RPMI7951 (cell line): Measurements from ENCODE around the gene RILPL1. TPM values are rescaled to one million over a fixed set of nuclear protein-coding genes. Genes with fewer than 3 reads are reported as not detected.
"Not testable (repeated sequence)": the region's sequence is repeated elsewhere in the genome, so short reads cannot be mapped to it uniquely, and the experiment has no call there.

Experiments used
- DNase-seq: peaks from one replicate; pipeline ENCODE4 v3.0.0-alpha.2; 2012; ENCODE audit warnings: low read depth
- total RNA-seq: library from RNA; depleted of rRNA; stranded (reverse); fragments of >200 nt; shearing (Covaris generic); gene quantifications from 2 replicates; pipeline ENCODE4 v1.2.3, GENCODE V29; 2014

The RILPL1 gene
- total RNA-seq, 1 experiment from 2014 or later: 10.3 TPM

DNA sequence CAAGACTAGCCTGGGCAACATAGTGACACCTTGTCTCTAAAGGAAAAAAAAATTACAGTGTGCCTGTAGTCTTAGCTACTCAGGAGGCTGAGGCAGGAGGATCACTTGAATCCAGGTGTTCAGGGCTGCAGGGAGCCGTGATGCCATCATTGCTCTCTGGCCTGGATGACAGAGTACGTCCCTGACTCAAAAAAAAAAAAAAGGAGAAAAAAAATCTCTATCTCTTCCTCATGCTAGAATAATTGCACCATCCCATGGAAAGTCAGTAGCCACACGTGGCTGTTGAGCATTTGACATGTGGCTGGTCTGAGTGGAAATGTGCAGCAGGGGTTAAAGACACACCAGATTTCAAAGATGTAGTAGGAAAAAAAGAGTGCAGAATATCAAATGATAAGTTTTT, 3.8 kb downstream of the RILPL1 start:
- no peak for DNase-seq

DNA sequence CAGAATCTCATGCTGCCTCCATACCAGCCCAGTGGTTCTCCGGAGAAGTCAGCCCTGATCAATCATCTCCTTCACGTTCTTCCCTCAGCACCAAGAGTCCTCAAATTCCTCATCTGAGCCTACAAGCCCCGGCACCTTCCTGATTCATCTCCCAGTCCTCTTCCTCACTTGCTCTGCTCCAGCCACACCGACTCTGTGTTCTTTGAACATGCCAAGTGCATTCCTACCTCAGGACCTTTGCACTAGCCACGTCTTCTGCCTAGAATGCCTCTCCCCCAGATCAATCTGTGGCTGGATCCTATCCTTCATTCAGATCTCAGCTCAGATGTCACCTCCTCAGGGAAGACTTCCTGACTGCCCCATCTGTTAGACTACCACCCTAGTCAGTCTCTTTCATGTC, 4.7 kb downstream of the RILPL1 start:
- DNase-seq: no peak

- DNase-seq: no peak
Observed at GRCh38 chr12:123526542-123527080, 6.9 kb downstream of the RILPL1 start.

GRCh38 chr12:123524378-123524777, 9.1 kb downstream of the RILPL1 start:
- DNase-seq: no peak

DNA sequence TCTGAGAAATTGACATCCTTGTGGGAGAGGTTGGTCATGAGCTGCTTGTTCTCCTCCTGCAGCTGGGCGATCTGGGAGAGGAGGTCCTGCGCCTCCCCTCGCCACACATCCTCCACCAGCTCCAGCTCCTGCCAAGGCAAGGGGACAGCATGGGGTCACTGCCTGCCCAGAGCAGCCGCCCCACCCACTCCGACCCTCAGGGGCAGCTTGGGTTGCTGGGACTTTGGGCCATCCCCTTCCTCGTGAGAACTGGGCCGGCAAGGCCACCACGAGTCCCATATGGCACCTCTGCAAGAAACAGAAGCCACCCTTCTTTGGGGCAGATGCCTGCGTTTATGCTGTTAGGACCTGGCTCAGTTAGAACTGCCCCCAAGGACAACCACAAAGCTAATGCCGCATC, 10.0 kb downstream of the RILPL1 start:
- no peak for DNase-seq

- no peak for DNase-seq
Observed at GRCh38 chr12:123522164-123522563, 11.4 kb downstream of the RILPL1 start.

GRCh38 chr12:123520567-123521474, 12.7 kb downstream of the RILPL1 start:
- no peak for DNase-seq

DNA sequence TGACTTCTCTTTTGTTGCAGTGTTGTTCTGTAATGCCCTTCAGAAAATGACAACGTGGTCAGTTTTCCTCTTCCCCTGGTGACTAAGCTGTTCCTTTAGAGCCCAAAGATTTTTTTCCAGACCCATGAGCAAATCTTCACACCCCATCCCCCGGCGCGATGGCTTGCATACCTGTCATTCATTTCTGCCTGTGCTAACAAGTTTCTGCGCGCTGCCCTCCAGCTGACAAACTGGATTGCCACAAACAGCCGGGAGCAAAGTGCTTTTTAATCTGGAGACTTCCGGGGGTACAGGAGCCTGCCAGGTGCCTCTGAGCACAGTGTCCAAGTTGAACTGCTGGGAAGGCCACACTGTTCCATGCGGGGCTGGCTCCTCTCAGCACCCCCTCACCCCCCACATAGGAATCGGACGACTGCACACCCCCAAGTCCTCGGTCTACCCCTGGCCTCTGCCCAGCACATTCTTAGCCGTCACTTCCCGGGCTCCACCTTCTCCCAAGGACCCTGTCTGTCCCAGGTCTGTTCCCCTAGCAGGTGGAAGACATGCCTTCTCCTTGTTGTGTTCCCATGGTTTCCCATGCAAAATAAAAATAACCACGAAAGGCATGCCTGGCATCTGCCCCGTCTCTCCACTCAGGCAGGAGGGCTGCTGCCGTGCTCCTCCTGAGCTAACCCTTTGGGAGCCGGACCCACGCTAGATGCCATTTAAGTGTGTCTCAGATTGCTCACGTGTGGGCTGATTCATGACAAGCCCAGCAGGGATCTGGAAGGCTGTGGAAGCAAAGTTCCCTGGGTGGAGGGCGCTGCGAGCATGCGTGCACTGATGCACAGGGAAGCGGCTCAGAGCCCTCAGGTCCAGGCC, 14.1 kb downstream of the RILPL1 start:
- DNase-seq: no peak

DNA sequence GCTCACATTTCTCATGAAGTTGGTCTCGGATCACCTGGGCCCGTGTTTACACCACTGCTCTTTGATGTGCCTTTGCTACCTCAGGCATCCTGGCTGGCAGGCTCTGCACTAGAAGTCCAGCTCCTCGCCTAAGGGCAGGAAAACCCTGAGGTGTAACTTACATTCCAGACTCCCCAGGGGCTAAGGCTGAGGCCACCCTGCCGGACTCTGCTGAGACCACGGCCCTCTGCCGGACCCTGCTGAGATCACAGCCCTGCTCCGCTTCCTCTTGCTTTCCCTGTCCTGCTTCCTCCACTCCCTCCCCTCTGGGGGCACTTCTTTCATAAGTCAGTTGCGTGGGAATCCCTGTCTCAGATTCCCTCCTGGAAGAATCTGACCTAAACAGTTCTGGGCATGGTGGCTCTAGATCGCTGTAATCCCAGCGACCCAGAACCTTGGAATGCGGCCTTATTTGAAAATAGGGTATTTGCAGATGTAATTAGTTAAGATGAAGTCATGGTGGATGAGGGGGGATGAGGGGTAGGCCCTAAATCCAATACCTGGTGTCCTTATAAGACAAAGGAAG, 17.2 kb downstream of the RILPL1 start:
- no peak for DNase-seq

- DNase-seq: not testable (repeated sequence)
Observed at GRCh38 chr12:123514582-123515221, 18.8 kb downstream of the RILPL1 start.

DNA sequence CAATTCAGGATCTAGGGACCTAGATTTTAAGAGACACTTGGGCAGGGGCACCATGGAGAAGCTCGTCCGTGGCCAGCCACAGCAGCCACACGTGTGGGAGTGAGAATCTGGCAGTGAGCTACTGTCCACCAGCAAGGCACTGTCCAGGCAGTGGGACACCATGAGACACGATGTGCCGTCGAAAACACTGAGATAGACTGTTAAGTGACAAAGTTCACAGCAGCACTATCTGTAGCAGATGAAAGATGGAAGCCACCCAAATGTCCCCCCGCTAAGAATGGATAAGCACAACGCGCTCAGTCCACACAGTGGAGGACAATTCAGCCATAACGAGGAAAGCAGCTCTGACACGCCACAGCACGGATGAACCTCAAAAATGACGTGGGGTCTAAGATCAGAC, 19.7 kb downstream of the RILPL1 start:
- no peak for DNase-seq

DNA sequence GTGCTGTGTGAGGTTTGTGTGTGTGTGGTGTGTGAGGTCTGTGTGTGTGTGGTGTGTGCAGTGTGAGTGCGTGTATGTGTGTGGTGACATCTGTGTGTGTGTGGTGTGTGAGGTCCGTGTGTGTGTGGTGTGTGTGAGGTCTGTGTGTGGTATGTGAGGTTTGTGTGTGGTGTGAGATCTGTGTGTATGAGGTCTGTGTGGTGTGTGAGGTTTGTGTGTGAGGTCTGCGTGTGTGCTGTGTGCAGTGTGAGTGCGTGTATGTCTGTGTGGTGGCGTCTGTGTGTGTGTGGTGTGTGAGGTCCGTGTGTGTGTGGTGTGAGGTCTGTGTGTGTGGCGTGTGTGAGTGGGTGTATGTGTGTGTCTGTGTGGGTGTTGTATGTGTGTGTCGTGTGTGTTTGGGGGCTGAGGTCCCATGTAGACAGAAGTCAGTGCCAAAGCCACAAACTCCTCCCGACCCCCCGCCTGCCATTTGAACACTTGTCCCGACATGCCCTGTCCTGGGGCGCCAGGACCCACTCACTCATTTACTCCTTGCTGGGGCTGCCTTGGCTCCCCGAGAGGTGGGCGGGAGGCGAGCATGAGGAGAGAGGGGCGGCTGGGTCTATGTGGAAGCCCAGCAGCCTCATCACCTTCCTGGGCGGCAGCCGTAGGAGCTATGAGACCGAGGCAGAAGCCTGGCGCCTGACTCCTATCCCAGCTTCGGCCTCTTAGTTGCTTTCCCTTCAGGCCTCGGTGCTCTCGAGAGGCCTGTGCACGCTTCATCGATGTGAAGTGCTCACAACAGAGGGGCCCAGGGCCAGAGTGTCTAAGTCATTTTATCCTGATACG, 20.5 kb downstream of the RILPL1 start:
- DNase-seq: peak; percentile 14

- DNase-seq: no peak
Observed at GRCh38 chr12:123506843-123507236, 26.7 kb downstream of the RILPL1 start.

- DNase-seq: no peak
Observed at GRCh38 chr12:123506059-123506842, 27.3 kb downstream of the RILPL1 start.

- DNase-seq: no peak
Observed at GRCh38 chr12:123502163-123502704, 31.3 kb downstream of the RILPL1 start.

- DNase-seq: no peak
Observed at GRCh38 chr12:123499332-123499731, 34.2 kb downstream of the RILPL1 start.

GRCh38 chr12:123498126-123498825, 35.2 kb downstream of the RILPL1 start:
- DNase-seq: no peak

DNA sequence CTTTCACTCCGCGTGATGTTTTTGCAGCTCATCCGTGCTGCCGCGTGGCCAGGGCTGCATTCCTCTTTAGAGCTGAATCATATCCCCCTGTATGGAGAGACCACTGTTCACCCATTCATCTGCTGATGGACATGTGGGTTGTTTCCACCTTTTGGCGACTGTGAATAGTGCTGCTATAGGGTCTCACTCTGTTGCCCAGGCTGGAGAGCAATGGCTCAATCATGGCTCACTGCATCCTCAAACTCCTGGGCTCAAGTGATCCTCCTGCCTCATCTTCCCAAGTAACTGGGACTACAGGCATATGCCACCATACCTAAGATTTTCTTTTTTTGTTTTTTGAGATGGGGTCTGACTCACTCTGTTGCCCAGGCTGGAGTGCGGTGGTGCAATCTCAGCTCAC, 36.5 kb downstream of the RILPL1 start:
- no peak for DNase-seq
